A549 (cell line): ENCODE data around the gene CYP1A2.

ENCODE experiments used
- CHD2 ChIP-seq: fragments of 150-350 bp; IDR thresholded peaks from 2 replicates; pipeline ENCODE4 v1.6.1; 2014; ENCODE audit warnings: low read length; ENCODE audit not compliant: partially characterized antibody
- CTCF ChIP-seq: fragments of >200 bp; sonication (Bioruptor Twin); formaldehyde crosslinking; IDR thresholded peaks from 3 replicates; pipeline ENCODE4 v1.5.1; 2016
- EP300 ChIP-seq, 2 experiments: fragments of >200 bp; sonication (Bioruptor Twin); formaldehyde crosslinking; IDR thresholded peaks; 2 replicates in 1 of 2; 3 replicates in 1 of 2; pipeline ENCODE4 v1.6.1; 2016 to 2017
- HEYL ChIP-seq: fragments of 250-450 bp; sonication (Bioruptor Pico); IDR thresholded peaks from 2 replicates; pipeline ENCODE4 v1.8.0; 2021; ENCODE audit warnings: mild to moderate bottlenecking, moderate library complexity
- HMGXB4 ChIP-seq: fragments of 250-450 bp; sonication (Bioruptor Pico); IDR thresholded peaks from 2 replicates; pipeline ENCODE4 v1.5.0; 2021; ENCODE audit warnings: mild to moderate bottlenecking, moderate library complexity, borderline replicate concordance
- HOXA7 ChIP-seq: fragments of 250-450 bp; sonication (Bioruptor Pico); IDR thresholded peaks from 2 replicates; pipeline ENCODE4 v1.5.0; 2020; ENCODE audit warnings: mild to moderate bottlenecking, moderate library complexity
- KDM1A ChIP-seq: fragments of 200-600 bp; sonication (generic); IDR thresholded peaks from 2 replicates; pipeline ENCODE4 v1.6.1; 2016; ENCODE audit warnings: low read depth, mild to moderate bottlenecking
- MAX ChIP-seq: IDR thresholded peaks from 2 replicates; pipeline ENCODE4 v1.6.1; 2012
- MYC ChIP-seq: IDR thresholded peaks from 2 replicates; pipeline ENCODE4 v1.6.1; 2012; ENCODE audit warnings: mild to moderate bottlenecking, inconsistent platforms, low read length, improper control_type of control experiment, borderline replicate concordance
- POLR2A ChIP-seq: IDR thresholded peaks from 2 replicates; pipeline ENCODE4 v1.6.1; 2012; ENCODE audit warnings: mild to moderate bottlenecking, low read length
- POLR2AphosphoS2 ChIP-seq: conservative IDR thresholded peaks from 2 replicates; pipeline ENCODE4 v1.6.1; 2012; ENCODE audit warnings: low read length, improper control_type of control experiment, inconsistent platforms
- RARB ChIP-seq: fragments of 250-450 bp; sonication (Bioruptor Pico); IDR thresholded peaks from 2 replicates; pipeline ENCODE4 v1.8.0; 2021; ENCODE audit warnings: mild to moderate bottlenecking, moderate library complexity
- ZFP36 ChIP-seq: fragments of 450-650 bp; IDR thresholded peaks from 2 replicates; pipeline ENCODE4 v1.6.1; 2014; ENCODE audit warnings: borderline replicate concordance; ENCODE audit not compliant: partially characterized antibody

GRCh38 chr15:74732846-74733245 is 15.8 kb upstream of the CYP1A2 start:
- TF ChIP-seq POLR2AphosphoS2 (no peak), POLR2A (no peak), CTCF (no peak), KDM1A (no peak), MAX (no peak), ZFP36 (no peak), CHD2 (no peak), MYC (no peak), EP300 (IDR thresholded peaks at IDR 0.05) (no peak), HMGXB4 (CRISPR knock-in tag) (no peak), HEYL (CRISPR knock-in tag) (no peak), HOXA7 (CRISPR knock-in tag) (no peak), RARB (CRISPR knock-in tag) (no peak)
